DOHH2 (cell line): ENCODE measurements around the gene PLAAT3.

ENCODE experiments used
- EZH2phosphoT487 ChIP-seq: fragments of 200-600 bp; sonication (generic); IDR thresholded peaks from 2 replicates; pipeline ENCODE4 v1.6.1; 2017; ENCODE audit warnings: borderline replicate concordance, mild to moderate bottlenecking, antibody characterized with exemption, low read length, moderate library complexity, mixed read lengths
- TF ChIP-seq, protein P1 (sequence below): fragments of 200-600 bp; sonication (generic); IDR thresholded peaks from one replicate; pipeline ENCODE4 v1.5.1; 2014; ENCODE audit warnings: antibody characterized with exemption, mild to moderate bottlenecking, low read depth, low read length; ENCODE audit not compliant: poor library complexity, severe bottlenecking

DNA sequence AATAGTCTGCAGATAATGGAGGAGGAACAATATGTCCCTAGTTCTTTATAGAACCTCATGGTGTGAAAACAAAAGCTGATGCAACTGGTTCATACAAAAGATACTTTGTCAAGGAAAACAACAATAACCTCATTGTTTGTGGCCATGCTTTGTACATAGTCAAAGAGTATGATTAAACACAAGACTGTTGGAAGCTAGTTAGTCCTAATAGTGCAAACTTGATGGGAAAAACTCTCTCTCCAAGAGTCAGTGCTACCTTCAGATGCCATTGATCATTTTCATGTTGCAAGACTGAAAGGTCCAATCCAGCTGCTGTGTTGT, 30.9 kb downstream of the PLAAT3 start:
- TF ChIP-seq, protein P1, sequence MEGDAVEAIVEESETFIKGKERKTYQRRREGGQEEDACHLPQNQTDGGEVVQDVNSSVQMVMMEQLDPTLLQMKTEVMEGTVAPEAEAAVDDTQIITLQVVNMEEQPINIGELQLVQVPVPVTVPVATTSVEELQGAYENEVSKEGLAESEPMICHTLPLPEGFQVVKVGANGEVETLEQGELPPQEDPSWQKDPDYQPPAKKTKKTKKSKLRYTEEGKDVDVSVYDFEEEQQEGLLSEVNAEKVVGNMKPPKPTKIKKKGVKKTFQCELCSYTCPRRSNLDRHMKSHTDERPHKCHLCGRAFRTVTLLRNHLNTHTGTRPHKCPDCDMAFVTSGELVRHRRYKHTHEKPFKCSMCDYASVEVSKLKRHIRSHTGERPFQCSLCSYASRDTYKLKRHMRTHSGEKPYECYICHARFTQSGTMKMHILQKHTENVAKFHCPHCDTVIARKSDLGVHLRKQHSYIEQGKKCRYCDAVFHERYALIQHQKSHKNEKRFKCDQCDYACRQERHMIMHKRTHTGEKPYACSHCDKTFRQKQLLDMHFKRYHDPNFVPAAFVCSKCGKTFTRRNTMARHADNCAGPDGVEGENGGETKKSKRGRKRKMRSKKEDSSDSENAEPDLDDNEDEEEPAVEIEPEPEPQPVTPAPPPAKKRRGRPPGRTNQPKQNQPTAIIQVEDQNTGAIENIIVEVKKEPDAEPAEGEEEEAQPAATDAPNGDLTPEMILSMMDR = no peak
- no peak for TF ChIP-seq EZH2phosphoT487
